ENCODE data around the gene CPEB2.

The CPEB2 gene

DNA sequence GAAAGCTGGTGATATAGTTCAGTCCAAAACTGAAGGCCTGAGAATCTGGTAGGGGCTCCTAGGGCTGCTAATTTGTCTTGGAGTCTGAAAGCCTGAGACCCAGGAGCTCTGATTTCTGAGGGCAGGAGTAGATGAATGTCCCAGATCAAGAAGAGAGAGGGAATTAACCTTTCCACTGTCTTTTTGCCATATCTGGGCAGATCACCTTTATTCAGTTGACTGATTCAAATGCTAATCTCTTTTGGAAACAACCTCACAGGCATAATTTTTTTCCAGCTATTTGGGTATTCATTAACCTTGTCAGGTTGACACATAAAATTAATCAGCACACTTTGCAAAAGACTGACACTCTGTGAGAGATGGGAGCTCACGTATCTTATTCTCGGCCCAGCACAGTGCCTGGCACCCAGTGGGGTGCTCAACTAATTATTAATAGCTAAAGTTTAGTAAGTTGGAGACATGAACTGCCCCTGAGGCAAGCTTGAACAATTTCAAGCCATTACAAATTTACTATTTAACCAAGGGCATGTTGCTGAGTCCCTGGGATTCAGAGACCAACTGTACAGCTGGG, 114.3 kb downstream of the CPEB2 start:
- Histone ChIP-seq H3F3A (ENCODE audit: control insufficient read depth, insufficient read depth) (no peaks in the 10 kb centered on the region), H3K27ac (ENCODE audit: low read depth, low read length) (no peak overlapping the region), H3K9me3 (ENCODE audit: control insufficient read depth, insufficient read depth, low read length) (no peaks in the 10 kb centered on the region), H3K4me3 (ENCODE audit: low read length) (no peak overlapping the region), H3K4me2 (ENCODE audit: low read length) (no peak overlapping the region), H3K4me1 (ENCODE audit: control insufficient read depth, low read length) (no peaks in the 10 kb centered on the region), H3K79me2 (ENCODE audit: control insufficient read depth, low read length) (no peaks in the 10 kb centered on the region), H3K9me2 (replicated peaks; ENCODE audit: control insufficient read depth, low read length) (no peaks in the 10 kb centered on the region), H4K20me1 (ENCODE audit: control insufficient read depth, insufficient read depth, low read depth, low read length) (no peaks in the 10 kb centered on the region), H3K27me3 (ENCODE audit: control insufficient read depth, low read length) (no peaks in the 10 kb centered on the region), H3K36me3 (ENCODE audit: control insufficient read depth, low read length) (no peaks in the 10 kb centered on the region)
- no peak for TF ChIP-seq EZH2phosphoT487 (IDR thresholded peaks at IDR 0.05; ENCODE audit: borderline replicate concordance, low read length)
- TF ChIP-seq, protein P1, sequence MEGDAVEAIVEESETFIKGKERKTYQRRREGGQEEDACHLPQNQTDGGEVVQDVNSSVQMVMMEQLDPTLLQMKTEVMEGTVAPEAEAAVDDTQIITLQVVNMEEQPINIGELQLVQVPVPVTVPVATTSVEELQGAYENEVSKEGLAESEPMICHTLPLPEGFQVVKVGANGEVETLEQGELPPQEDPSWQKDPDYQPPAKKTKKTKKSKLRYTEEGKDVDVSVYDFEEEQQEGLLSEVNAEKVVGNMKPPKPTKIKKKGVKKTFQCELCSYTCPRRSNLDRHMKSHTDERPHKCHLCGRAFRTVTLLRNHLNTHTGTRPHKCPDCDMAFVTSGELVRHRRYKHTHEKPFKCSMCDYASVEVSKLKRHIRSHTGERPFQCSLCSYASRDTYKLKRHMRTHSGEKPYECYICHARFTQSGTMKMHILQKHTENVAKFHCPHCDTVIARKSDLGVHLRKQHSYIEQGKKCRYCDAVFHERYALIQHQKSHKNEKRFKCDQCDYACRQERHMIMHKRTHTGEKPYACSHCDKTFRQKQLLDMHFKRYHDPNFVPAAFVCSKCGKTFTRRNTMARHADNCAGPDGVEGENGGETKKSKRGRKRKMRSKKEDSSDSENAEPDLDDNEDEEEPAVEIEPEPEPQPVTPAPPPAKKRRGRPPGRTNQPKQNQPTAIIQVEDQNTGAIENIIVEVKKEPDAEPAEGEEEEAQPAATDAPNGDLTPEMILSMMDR (IDR thresholded peaks at IDR 0.05; ENCODE audit: low read depth, low read length, poor library complexity, severe bottlenecking), result no peak

DNA sequence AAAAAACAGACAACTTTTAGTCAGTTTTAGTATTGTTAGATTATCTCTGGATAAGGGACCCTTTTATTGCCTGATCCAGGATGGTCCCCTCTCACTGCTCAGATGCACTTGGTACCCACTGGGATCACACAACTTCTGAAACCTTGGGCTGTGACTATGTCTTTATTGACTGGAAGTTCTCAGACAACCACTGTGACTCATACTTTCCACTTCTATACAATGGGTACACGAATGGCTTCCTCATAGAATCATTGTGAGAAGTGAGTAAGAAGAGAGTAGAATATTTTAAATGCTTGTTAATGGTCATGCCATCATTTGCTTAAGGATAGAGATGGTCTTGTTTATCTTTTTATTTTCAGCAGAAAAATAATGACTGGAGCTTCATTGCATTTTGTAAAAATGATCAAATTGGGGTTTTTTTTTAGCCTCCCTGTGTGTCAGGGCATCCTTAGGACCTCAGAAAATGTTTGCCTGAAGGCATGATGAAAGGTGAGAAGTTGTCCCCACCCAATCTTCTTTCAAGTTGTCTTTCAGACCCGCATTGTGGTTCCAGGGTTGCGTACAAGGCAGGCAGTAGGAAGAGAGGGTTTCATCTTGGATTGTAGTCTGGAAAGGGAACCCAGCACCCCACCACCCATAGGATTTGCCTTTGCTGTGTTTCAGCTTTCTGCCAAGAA, 115.1 kb downstream of the CPEB2 start:
- Histone ChIP-seq H3K27ac (ENCODE audit: low read depth, low read length) (no peak overlapping the region), H3K4me3 (ENCODE audit: low read length) (no peak overlapping the region), H3K36me3 (ENCODE audit: control insufficient read depth, low read length) (no peaks in the 10 kb centered on the region), H3K9me3 (ENCODE audit: control insufficient read depth, insufficient read depth, low read length) (no peaks in the 10 kb centered on the region), H3K79me2 (ENCODE audit: control insufficient read depth, low read length) (no peaks in the 10 kb centered on the region), H4K20me1 (ENCODE audit: control insufficient read depth, insufficient read depth, low read depth, low read length) (no peaks in the 10 kb centered on the region), H3K4me2 (ENCODE audit: low read length) (no peak overlapping the region), H3K9me2 (replicated peaks; ENCODE audit: control insufficient read depth, low read length) (no peaks in the 10 kb centered on the region), H3K27me3 (ENCODE audit: control insufficient read depth, low read length) (no peaks in the 10 kb centered on the region), H3F3A (ENCODE audit: control insufficient read depth, insufficient read depth) (no peaks in the 10 kb centered on the region), H3K4me1 (ENCODE audit: control insufficient read depth, low read length) (no peaks in the 10 kb centered on the region)
- no peak for TF ChIP-seq EZH2phosphoT487 (IDR thresholded peaks at IDR 0.05; ENCODE audit: borderline replicate concordance, low read length)
- TF ChIP-seq, protein P1 (IDR thresholded peaks at IDR 0.05; ENCODE audit: low read depth, low read length, poor library complexity, severe bottlenecking), result no peak

DNA sequence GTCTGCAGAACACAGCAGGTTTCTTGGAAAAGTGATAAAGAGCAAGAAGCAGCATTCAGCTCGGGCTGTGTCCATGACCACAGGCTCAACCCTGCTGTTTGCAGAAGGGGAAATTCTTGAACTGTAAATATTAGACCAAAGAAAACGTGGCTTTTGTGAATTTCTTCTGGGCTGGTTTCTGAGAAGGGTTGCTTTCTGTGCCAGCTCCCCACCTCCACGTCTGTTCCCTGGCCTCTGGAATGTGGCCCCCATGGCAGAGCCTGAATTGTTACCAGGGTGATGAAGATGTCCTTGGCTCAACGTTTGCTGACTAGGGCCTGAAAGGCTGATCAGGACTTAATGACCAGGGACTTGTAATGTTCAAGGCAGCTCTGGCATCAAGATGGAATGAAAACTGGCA, 116.0 kb downstream of the CPEB2 start:
- no peaks in the 10 kb centered on the region for H3K4me1 ChIP-seq (ENCODE audit: control insufficient read depth, low read length)
- no peaks in the 10 kb centered on the region for H3K9me3 ChIP-seq (ENCODE audit: control insufficient read depth, insufficient read depth, low read length)
- no peak overlapping the region for H3K4me3 ChIP-seq (ENCODE audit: low read length)
- no peaks in the 10 kb centered on the region for H3F3A ChIP-seq (ENCODE audit: control insufficient read depth, insufficient read depth)
- H3K36me3 ChIP-seq (ENCODE audit: control insufficient read depth, low read length), result no peaks in the 10 kb centered on the region
- no peaks in the 10 kb centered on the region for H4K20me1 ChIP-seq (ENCODE audit: control insufficient read depth, insufficient read depth, low read depth, low read length)
- no peaks in the 10 kb centered on the region for H3K79me2 ChIP-seq (ENCODE audit: control insufficient read depth, low read length)
- no peaks in the 10 kb centered on the region for H3K27me3 ChIP-seq (ENCODE audit: control insufficient read depth, low read length)
- no peaks in the 10 kb centered on the region for H3K9me2 ChIP-seq (replicated peaks; ENCODE audit: control insufficient read depth, low read length)
- TF ChIP-seq EZH2phosphoT487 (IDR thresholded peaks at IDR 0.05; ENCODE audit: borderline replicate concordance, low read length), result no peak
- TF ChIP-seq, protein P1 (IDR thresholded peaks at IDR 0.05; ENCODE audit: low read depth, low read length, poor library complexity, severe bottlenecking), result no peak
- H3K27ac ChIP-seq (ENCODE audit: low read depth, low read length), result no peak overlapping the region
- no peak overlapping the region for H3K4me2 ChIP-seq (ENCODE audit: low read length)
